Measurements from ENCODE around the gene ADRM1.

The ADRM1 gene

DNA sequence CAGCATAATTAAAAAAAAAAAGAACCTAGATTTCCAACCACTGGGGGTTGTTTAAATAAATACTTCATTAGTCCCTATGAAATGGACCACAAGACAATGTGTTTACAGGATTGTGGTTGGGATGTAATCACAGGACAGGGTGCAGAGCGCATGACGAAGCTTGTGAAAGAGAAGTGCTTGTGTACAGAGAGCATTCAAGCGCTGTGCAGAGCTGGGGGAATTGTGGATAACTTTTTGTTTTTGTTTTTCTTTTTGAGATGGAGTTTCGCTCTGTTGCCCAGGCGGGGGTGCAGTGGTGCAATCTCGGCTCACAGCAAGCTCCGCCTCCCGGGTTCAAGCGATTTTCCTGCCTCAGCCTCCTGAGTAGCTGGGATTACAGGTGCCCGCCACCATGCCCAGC is 42.0 kb downstream of the ADRM1 start:
- DNase-seq, result no peak

DNA sequence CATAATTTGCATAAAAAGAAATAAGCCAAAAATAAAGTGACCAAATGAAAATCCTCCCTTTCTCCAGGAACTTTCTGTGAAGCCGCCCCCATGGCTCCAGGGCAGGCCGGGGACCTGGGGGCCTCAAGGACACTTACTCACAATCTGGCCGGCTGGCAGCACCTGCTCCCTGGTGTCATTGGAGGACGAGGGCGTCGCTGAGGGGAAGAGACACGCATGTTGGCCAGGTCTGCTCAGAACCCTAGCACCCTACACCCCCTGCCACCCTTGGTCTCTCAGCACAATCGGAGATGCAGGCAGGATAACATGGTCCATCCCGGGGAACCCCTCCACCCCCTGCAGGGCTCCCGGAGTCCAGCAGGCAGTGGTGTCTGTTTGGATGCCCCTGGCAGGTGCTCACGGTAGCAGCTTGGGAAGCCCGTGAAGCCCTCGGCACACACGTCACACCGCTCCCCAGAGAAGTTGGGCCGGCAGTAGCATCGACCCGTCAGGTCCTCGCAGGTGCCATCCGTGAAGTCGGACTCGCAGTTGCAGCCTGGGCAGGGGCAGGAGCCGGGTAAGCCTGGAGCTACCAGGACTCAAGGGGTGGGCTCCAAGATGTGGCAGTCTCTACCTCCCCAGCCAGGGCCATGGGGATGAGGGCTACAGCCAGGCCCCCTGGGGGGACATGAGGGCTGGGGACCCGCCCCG is 43.0 kb downstream of the ADRM1 start:
- DNase-seq, result no peak

GRCh38 chr20:62346398-62347150 is 43.8 kb downstream of the ADRM1 start:
- no peak for DNase-seq

DNA sequence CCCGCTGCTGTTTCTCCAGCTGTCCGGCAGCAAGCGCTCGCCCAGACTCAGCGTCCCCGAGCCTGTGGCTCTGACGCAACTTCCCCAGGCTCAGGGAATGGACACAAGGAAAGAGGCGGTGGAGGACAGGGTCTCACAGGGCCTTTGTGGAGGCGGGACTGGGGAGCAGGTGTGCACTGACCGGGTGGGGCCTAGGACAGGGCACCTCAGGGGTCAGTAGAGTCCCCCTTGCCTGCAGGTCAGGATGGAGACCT is 44.3 kb downstream of the ADRM1 start:
- no peak for DNase-seq

DNA sequence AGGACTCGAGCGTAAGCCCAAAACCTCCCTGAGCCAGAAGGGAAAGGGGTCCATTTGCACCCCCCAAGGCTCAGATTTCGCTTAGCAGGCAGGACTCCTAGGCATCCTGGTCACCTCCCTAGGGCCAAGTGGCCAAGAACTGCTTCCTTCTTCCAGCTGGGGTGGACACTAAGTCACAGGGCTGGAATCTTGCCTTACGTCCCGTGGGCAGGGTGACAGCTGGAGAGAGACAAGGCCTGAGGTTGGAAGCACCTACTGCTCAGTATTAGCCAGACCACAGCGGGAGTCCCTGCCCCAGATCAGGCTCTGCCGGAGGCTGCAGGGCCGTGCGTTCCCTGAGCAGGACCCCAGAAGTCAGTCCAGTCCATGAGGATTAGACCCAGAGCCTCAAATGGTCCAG is 44.6 kb downstream of the ADRM1 start:
- DNase-seq, result no peak

DNA sequence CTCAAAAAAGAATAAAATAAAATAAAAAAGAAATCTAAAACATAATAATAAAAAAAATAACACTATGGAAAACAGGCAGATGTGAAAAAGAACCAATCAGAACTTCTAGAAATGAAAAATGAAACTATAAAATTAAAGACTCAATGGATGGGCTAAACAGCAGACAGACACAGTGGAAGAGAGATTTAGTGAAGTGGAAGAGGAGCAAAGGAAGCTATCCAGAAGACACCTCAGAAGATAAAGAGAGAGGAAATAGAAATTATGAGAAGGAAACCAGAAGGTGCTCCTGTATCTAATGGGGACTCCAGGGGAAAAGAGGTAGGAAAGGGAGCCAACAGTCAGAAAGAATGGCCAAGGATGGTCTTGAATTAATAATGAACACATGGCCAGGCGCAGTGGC is 45.8 kb downstream of the ADRM1 start:
- no peak for DNase-seq

GRCh38 chr20:62349556-62350097 is 46.8 kb downstream of the ADRM1 start:
- no peak for DNase-seq

DNA sequence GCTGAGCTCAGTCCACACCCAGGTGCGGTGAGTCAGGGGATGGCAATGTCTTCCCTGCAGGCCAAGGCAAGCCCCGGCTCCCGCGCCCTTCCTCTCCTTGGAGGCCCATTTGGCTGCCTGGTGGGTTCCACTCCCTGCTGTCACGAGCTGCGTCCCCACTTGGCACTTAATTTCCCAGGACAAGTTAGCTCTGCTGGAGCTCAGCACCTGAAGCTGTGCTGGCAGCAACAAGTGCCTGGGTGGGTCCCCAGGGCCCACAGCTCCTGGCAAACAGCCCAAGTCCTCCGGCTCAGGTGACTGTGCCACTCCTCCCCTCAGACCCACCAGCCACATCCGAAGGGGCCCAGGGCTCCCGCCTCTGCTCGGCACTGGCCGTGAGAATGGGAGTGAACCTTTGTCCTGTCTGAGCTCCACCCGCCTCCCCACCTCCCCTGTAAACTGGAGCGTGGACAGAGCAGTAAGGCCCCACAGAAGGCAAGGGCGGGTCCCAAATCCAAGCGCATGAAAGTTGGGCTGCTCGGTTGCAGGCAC is 47.4 kb downstream of the ADRM1 start:
- no peak for DNase-seq

DNA sequence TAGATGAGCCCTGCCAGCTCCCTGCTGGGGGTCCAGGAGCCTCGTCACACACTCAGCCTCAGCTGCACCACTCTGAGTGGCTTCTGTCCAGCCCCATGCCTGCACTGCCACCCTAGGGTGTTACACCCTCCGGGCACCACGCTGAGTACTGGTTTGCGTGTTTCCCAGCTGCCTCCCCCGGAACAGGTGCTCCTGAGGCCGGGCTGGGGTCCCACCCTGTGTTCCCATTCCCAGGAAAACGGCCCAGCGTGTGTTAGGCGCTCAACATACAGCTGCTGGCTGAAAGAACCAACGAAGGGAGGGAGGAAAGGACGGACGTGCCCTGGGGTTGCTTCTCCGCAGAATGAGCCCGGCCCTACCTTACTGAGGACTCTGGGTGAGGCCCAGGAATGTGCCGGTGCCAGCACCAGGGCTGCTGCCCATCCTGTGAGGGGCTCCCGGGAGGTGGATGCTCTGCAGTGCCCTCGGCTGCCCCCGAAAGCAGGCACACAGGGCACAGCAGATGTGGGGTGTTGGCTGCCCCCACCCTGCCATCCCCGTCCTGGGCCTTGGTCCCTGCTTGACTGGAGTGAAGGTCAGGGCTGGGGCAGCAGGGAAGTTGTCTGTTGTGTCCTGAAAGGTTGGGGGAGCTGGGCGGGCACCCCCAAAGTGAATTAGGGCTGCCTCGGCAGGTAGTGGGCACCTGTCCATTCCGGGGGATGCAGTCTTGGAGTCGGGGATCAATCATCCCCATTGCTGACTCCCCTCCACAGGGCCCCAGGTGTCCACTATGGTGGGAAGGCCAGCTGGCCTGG is 48.0 kb downstream of the ADRM1 start:
- no peak for DNase-seq

- DNase-seq, result no peak
Observed at GRCh38 chr20:62351469-62352401, 48.9 kb downstream of the ADRM1 start.

- DNase-seq, result no peak
Observed at GRCh38 chr20:62352402-62353288, 49.8 kb downstream of the ADRM1 start.

DNA sequence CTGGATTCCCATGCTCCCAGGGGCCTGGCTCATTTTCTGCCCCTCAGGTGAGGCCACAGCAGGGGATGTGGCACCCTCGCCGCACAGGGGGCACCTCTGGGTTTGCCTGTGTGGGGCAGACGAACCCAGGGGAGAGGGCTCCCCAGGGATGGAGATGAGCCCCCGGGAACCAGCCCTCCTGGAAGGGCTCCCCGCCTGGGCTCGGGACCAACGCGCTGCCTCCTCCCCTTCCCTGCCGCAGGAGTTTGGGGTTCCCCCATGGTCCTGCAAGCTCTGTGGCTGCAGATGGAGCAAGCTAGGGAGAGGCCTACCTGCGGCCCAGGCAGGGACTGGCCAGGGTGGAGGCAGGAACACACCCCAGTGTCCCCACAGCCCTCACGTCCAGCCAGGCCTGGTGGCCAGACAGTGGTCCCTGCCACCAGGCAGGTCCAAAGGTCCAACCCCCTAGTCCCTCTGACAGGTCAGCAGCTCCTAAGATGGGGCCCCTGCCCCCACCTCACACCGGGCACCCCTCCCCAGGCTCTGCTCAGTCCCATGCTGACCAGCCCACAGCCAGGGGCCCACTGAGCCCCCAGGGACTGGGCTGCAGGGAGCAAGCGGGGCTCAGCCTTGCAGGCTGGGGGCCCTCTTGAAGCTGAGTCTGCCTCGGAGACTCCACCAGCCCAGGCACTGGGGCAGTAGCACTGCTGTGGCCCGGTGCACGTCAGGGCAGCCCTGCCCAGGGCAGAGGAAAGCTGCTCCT is 50.7 kb downstream of the ADRM1 start:
- DNase-seq, result no peak

GRCh38 chr20:62354031-62354808 is 51.4 kb downstream of the ADRM1 start:
- DNase-seq, result no peak

DNA sequence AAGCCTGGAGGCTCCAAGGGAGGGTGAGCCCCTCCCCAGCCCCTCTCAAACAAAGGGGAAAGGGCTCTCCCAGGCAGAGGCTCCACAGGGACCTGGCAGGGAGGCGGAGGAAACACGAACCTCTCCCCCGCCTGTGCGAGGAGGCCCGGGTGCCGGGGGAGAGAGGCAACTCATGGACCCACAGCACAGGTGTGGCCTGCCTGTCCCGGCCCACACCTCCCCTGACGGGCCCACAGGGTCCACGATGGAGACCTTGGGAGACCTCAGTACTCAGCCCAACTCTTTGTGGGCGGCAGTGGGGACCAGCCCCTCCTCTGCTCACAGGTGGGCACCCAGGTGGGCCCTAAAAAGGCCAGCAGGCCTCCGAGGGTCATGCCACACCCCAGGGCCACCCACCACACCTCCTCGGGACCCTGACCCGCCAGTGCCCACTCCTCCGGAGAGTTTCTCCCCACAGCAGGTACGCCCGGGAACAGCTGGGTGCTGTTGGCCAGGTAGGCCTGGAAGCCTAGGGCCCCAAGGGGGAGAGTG is 52.1 kb downstream of the ADRM1 start:
- no peak for DNase-seq

DNA sequence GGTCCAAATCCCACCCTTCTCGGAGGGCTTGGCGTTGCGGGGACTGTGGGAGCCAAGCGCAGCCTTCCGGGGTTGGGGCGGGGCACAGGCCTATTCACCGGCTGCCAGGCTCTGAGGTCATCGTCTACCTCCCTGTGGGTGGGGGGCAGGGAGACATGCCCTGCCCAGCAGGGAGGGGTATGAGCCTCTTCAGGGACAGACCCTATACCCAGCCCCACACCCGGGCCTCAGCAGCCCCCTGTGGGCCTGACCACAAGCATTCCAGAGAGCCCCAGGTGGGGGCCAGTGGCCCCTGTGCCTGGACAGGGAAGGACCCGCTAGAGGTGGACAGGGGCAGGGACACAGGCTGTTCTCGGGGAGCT is 52.7 kb downstream of the ADRM1 start:
- no peak for DNase-seq

DNA sequence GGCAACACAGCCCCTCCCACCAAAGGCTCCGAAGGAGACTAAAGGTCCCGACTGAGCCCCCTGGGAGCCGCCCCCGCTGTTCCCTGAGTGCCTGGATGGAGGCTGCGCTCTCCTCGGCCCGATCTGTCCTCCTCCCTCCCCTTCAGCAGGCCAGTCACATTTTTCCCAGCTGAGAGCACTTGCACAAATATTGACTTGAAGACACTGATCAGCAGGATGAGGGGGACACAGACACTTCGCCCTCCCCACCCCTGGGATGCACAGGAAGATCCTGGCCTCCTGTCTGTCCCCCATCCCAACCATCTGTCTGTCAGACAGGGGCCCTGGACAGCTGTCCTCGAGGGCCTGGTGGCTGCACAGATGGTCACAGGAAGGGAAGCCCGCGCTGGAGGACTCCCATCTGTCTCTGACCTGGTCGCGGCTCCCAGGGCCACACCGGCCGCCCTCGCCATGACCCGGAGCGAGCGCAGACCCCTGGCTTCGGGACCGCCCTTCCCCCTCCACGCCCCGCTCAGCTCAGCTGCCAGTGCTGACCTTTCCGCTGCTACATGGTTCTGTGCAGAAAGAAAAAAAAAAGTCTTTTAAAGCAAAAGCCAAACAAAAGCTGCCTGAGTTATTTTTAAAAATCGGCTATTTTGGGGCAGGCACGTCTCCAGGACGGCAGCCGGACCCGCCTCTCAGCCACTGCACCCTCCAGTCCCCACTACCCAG is 53.2 kb downstream of the ADRM1 start:
- no peak for DNase-seq

GRCh38 chr20:62356589-62357186 is 53.9 kb downstream of the ADRM1 start:
- no peak for DNase-seq

- DNase-seq, result no peak
Observed at GRCh38 chr20:62357187-62357667, 54.4 kb downstream of the ADRM1 start.

Measured in CD4-positive, alpha-beta T cell treated with Interleukin-6 for 4 hours (primary cell).